HG03342 (cell line): Measurements from ENCODE around the gene PEAK3.

Experiments
- ATAC-seq: cut with Tn5 transposase; IDR thresholded peaks from one replicate; pipeline ENCODE4 v1.9.1; 2021; ENCODE audit warnings: mild to moderate bottlenecking, moderate library complexity; ENCODE audit not compliant: unreplicated experiment

PEAK3 gene

DNA sequence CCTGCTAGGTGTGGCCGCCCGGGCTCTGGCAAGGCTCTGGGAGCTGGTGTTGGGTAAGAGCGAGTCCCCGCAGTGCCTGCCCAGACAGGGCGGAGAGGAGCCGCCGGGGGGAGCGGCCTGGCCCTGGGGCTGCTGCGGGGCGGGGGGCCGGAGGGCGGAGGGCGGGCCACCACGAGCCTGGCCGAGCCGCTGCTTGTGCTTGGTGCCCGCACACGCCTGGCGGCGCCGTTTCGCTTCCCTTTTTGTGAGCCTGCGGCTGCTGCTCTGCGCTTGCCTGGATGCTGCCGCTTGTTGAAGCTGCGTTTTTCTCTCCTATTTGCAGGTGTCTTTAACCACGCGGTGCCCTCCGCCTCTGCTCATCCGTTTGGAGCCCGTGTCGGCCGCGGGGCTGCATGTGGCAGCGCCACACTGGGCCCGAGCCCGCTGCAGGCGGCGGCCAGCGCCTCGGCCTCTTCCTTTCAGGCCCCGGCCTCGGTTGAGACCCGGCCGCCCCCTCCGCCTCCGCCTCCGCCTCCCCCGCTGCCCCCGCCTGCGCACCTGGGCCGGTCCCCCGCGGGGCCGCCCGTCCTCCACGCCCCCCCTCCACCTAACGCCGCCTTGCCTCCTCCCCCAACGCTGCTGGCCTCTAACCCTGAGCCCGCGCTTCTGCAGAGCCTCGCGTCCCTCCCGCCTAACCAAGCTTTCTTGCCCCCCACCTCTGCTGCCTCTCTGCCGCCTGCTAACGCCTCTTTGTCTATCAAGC is 54.4 kb downstream of the PEAK3 start:
- ATAC-seq: no peak

DNA sequence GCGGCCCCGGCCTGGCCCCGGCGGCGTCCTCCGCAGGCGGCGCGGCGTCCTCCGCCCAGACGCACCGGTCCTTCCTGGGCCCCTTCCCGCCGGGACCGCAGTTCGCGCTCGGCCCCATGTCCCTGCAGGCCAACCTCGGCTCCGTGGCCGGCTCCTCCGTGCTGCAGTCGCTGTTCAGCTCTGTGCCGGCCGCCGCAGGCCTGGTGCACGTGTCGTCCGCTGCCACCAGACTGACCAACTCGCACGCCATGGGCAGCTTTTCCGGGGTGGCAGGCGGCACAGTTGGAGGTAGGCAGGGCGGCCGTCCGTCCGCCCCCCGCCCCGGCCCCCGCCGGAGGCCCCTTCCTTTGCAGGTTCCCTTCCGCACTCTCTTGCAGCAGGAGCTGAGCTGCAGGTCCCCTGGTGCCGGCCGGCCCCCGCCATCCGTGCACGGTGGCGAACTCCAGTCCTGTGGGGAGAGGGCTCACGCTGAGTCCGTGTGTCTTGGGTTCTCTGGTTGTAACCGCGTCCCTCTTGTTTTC is 55.1 kb downstream of the PEAK3 start:
- no peak for ATAC-seq

DNA sequence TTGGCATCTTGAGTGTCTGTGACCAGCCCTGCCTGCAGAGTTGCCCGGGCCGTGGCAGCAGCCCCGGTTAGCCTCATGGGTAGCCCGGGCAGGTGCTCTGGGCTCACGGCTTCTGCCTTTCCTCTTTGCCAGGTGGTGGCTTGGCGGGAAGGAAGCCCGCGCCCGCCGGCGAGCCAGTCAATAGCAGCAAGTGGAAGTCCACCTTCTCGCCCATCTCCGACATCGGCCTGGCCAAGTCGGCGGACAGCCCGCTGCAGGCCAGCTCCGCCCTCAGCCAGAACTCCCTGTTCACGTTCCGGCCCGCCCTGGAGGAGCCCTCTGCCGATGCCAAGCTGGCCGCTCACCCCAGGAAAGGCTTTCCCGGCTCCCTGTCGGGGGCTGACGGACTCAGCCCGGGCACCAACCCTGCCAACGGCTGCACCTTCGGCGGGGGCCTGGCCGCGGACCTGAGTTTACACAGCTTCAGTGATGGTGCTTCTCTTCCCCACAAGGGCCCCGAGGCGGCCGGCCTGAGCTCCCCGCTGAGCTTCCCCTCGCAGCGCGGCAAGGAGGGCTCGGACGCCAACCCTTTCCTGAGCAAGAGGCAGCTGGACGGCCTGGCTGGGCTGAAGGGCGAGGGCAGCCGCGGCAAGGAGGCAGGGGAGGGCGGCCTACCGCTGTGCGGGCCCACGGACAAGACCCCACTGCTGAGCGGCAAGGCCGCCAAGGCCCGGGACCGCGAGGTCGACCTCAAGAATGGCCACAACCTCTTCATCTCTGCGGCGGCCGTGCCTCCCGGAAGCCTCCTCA is 55.7 kb downstream of the PEAK3 start:
- no peak for ATAC-seq

DNA sequence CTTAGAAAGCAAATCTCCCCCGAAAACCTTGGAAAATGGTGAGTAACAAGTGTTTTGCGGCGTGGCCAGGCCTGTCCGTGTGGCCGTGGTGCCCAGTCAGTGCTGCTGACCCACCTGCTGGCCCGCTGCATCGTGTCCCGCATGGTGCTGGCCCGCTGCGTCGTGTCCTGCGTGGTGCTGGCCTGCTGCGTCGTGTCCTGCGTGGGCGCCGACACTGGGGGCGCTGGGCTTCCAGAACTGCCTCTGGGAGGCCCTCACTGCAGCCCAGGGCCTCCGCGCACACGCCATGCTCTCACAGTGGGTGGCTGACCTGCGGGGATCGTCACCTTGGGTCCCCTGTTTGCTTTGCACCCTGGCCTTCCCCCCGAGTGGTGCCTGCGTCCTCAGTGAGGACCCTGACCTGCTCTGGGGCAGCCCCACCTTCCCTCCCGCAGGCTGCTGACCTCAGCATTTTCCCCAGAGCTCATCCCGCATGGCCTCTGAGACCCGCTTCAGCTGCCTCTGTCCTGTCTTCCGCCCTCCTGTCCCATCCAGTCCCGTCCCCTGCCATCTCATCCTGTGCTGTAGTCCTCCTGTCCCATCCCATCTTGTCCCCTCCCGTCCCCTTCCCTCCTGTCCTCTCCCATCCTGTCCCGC is 56.4 kb downstream of the PEAK3 start:
- ATAC-seq: no peak

DNA sequence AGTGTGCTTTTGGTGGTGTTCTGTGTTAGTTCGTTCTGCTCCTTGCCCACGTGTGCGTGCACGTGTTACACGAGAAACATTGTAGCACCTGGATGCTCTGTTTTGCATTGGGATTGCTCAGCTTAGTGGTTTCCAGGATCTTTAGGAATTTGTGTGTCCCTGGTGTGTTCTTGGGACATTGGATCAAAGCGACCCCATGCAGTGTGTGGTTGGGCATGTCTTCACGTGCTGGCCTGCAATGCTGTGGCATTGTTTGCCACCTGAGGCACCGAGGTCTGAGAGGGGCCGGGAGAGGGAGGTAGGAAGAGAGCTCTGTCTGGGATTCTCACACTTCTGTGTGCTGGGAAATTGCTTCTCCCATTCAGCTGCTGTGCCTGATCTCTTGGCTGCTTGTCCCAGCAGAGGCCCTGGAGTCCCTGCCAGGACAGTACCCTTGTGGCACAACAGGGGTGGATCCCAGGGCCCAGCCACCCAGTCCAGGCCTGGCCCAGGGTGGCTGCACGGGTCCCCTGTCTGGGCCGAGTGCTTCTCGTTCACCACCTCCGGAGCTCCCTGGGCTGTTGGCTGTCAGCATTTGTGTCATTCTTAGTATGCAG is 57.1 kb downstream of the PEAK3 start:
- no peak for ATAC-seq
